HepG2 (cell line): ENCODE results near the gene TP73. TPM values are rescaled to one million over a fixed set of nuclear protein-coding genes. Genes with fewer than 3 reads are reported as not detected.

Experiments used
- CEBPG ChIP-seq: IDR thresholded peaks from 2 replicates; pipeline ENCODE4 v1.6.1; 2016
- ETV5 ChIP-seq: IDR thresholded peaks from 2 replicates; pipeline ENCODE4 v1.6.1; 2018; ENCODE audit warnings: missing biosample characterization, missing genetic modification reagents, inconsistent platforms, borderline replicate concordance
- HNRNPL ChIP-seq: fragments of 200-400 bp; formaldehyde crosslinking; IDR thresholded peaks from 2 replicates; pipeline ENCODE4 v1.6.1; 2017; ENCODE audit warnings: mild to moderate bottlenecking, low read depth, low read length
- KDM4B ChIP-seq: sonication (generic); formaldehyde crosslinking; IDR thresholded peaks from 2 replicates; pipeline ENCODE4 v1.4.0; 2020; ENCODE audit warnings: missing genetic modification reagents
- MAZ ChIP-seq, 2 experiments: sonication (generic) in 1 of 2; formaldehyde crosslinking in 1 of 2; IDR thresholded peaks; 2 replicates each; pipeline versions ENCODE4 v1.5.0 to v1.6.1; 2012 to 2020; ENCODE audit warnings: low read depth in 2 of 2, mild to moderate bottlenecking in 2 of 2, borderline replicate concordance in 1 of 2, improper control_type of control experiment in 1 of 2, low read length in 1 of 2, missing genetic modification reagents in 1 of 2, moderate library complexity in 1 of 2
- MEF2D ChIP-seq: sonication (generic); formaldehyde crosslinking; IDR thresholded peaks from 2 replicates; pipeline ENCODE4 v1.5.1; 2020; ENCODE audit warnings: mild to moderate bottlenecking, missing genetic modification reagents
- NFYB ChIP-seq: sonication (generic); formaldehyde crosslinking; IDR thresholded peaks from 2 replicates; pipeline ENCODE4 v1.4.0; 2020; ENCODE audit warnings: missing genetic modification reagents
- PHB2 ChIP-seq: fragments of 450-650 bp; IDR thresholded peaks from 2 replicates; pipeline ENCODE4 v1.6.1; 2018; ENCODE audit not compliant: partially characterized antibody
- PHF5A ChIP-seq: IDR thresholded peaks from one replicate; pipeline ENCODE4 v1.6.1; 2018; ENCODE audit warnings: low read depth, missing genetic modification reagents; ENCODE audit not compliant: unreplicated experiment
- RXRA ChIP-seq: sonication (generic); formaldehyde crosslinking; IDR thresholded peaks from 2 replicates; pipeline ENCODE4 v1.5.1; 2020; ENCODE audit warnings: missing genetic modification reagents
- SALL1 ChIP-seq: sonication (generic); formaldehyde crosslinking; IDR thresholded peaks from 2 replicates; pipeline ENCODE4 v1.8.0; 2022; ENCODE audit warnings: mild to moderate bottlenecking, missing genetic modification reagents
- ZFP41 ChIP-seq: sonication (generic); formaldehyde crosslinking; IDR thresholded peaks from 2 replicates; pipeline ENCODE4 v1.4.0; 2020; ENCODE audit warnings: mild to moderate bottlenecking, missing genetic modification reagents, borderline replicate concordance
- ZNF121 ChIP-seq: sonication (generic); formaldehyde crosslinking; IDR thresholded peaks from 2 replicates; pipeline ENCODE4 v1.5.0; 2020; ENCODE audit warnings: mild to moderate bottlenecking, missing genetic modification reagents
- ZNF317 ChIP-seq: sonication (generic); formaldehyde crosslinking; IDR thresholded peaks from 2 replicates; pipeline ENCODE4 v1.5.0; 2020; ENCODE audit warnings: mild to moderate bottlenecking, missing genetic modification reagents
- polyA plus RNA-seq, 8 experiments: library from polyadenylated mRNA; depleted of rRNA in 3 of 8; stranded (reverse) in 7 of 8; unstranded in 1 of 8; fragments of >200 nt; fragmentation: Illumina TruSeq in 4 of 8; extraction: Trizol in 4 of 8; gene quantifications; 2 replicates each; pipeline versions ENCODE4 v1.2.1 to v1.2.3, GENCODE V29; 2011 to 2016; ENCODE audit warnings: low read depth in 4 of 8, missing spikeins in 1 of 8, mixed read lengths in 1 of 8; ENCODE audit not compliant: insufficient read depth in 1 of 8
- total RNA-seq, 5 experiments: library from RNA; depleted of rRNA; stranded (reverse); fragments of >200 nt; fragmentation: Illumina TruSeq; extraction: Trizol; gene quantifications; 2 replicates each; pipeline ENCODE4 v1.2.3, GENCODE V29; 2016; ENCODE audit warnings: low read depth in 1 of 5
- TF ChIP-seq, protein P1 (sequence below), 2 experiments: sonication (generic) in 1 of 2; formaldehyde crosslinking in 1 of 2; IDR thresholded peaks; 2 replicates each; pipeline versions ENCODE4 v1.6.1 to v1.9.0; 2014 to 2022; ENCODE audit warnings: antibody characterized with exemption in 1 of 2, borderline replicate concordance in 1 of 2, inconsistent platforms in 1 of 2, low read depth in 1 of 2, missing genetic modification reagents in 1 of 2
- TF ChIP-seq, protein P2 (sequence below): sonication (generic); formaldehyde crosslinking; IDR thresholded peaks from 2 replicates; pipeline ENCODE4 v1.5.0; 2020; ENCODE audit warnings: mild to moderate bottlenecking, missing genetic modification reagents, borderline replicate concordance

TP73 gene
- total and polyA plus RNA-seq, 2 of the 13 experiments (the other 11 are each of a cell fraction or from before 2014, with no cell fraction given), result 0.49 to 1.1 TPM

DNA sequence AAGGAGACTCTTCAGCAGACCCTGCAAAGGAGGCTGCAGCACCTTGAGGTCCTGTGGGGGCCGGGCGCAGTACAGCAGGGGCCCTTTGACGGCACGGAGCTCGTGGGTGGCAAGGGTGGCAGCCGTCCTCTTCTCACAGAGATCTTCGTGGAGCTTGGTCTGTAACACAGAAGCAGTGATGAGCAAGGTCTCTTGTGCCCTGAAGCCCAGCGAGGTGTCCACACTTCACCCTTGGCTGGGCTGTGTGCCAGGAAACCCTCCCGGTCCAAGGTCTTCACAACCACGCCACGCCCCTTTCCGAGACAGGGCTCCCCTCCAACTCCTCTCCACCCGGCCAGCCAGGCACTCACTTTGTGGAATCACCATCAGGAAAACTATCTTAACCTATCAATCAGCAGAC is 132.7 kb downstream of the TP73 start (continued):
- TF ChIP-seq, protein P1, sequence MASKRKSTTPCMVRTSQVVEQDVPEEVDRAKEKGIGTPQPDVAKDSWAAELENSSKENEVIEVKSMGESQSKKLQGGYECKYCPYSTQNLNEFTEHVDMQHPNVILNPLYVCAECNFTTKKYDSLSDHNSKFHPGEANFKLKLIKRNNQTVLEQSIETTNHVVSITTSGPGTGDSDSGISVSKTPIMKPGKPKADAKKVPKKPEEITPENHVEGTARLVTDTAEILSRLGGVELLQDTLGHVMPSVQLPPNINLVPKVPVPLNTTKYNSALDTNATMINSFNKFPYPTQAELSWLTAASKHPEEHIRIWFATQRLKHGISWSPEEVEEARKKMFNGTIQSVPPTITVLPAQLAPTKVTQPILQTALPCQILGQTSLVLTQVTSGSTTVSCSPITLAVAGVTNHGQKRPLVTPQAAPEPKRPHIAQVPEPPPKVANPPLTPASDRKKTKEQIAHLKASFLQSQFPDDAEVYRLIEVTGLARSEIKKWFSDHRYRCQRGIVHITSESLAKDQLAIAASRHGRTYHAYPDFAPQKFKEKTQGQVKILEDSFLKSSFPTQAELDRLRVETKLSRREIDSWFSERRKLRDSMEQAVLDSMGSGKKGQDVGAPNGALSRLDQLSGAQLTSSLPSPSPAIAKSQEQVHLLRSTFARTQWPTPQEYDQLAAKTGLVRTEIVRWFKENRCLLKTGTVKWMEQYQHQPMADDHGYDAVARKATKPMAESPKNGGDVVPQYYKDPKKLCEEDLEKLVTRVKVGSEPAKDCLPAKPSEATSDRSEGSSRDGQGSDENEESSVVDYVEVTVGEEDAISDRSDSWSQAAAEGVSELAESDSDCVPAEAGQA (IDR thresholded peaks at IDR 0.05; ENCODE audit: low read depth), result no peak
- TF ChIP-seq, protein P1 (CRISPR knock-in tag; IDR thresholded peaks at IDR 0.05; ENCODE audit: borderline replicate concordance), result no peak
- TF ChIP-seq ETV5 (CRISPR knock-in tag) (no peak), MEF2D (CRISPR knock-in tag) (no peak), ZNF121 (CRISPR knock-in tag) (no peak), ZFP41 (CRISPR knock-in tag) (no peak), SALL1 (CRISPR knock-in tag) (0 out of 2 replicates have a peak, but pooled peaks have one; percentile 37), PHB2 (no peak), CEBPG (no peak), PHF5A (CRISPR knock-in tag) (peak; percentile 40), ZNF317 (CRISPR knock-in tag) (no peak), KDM4B (CRISPR knock-in tag) (no peak), HNRNPL (0 out of 2 replicates have a peak, but pooled peaks have one; percentile 72), MAZ (IDR thresholded peaks at IDR 0.05; ENCODE audit: borderline replicate concordance, low read depth, low read length) (no peak), MAZ (CRISPR knock-in tag; IDR thresholded peaks at IDR 0.05; ENCODE audit: low read depth) (0 out of 2 replicates have a peak, but pooled peaks have one; percentile 19), RXRA (CRISPR knock-in tag) (peak; percentile 41; the same call in 1 of the 2 replicates), NFYB (CRISPR knock-in tag) (no peak)
- TF ChIP-seq, protein P2, sequence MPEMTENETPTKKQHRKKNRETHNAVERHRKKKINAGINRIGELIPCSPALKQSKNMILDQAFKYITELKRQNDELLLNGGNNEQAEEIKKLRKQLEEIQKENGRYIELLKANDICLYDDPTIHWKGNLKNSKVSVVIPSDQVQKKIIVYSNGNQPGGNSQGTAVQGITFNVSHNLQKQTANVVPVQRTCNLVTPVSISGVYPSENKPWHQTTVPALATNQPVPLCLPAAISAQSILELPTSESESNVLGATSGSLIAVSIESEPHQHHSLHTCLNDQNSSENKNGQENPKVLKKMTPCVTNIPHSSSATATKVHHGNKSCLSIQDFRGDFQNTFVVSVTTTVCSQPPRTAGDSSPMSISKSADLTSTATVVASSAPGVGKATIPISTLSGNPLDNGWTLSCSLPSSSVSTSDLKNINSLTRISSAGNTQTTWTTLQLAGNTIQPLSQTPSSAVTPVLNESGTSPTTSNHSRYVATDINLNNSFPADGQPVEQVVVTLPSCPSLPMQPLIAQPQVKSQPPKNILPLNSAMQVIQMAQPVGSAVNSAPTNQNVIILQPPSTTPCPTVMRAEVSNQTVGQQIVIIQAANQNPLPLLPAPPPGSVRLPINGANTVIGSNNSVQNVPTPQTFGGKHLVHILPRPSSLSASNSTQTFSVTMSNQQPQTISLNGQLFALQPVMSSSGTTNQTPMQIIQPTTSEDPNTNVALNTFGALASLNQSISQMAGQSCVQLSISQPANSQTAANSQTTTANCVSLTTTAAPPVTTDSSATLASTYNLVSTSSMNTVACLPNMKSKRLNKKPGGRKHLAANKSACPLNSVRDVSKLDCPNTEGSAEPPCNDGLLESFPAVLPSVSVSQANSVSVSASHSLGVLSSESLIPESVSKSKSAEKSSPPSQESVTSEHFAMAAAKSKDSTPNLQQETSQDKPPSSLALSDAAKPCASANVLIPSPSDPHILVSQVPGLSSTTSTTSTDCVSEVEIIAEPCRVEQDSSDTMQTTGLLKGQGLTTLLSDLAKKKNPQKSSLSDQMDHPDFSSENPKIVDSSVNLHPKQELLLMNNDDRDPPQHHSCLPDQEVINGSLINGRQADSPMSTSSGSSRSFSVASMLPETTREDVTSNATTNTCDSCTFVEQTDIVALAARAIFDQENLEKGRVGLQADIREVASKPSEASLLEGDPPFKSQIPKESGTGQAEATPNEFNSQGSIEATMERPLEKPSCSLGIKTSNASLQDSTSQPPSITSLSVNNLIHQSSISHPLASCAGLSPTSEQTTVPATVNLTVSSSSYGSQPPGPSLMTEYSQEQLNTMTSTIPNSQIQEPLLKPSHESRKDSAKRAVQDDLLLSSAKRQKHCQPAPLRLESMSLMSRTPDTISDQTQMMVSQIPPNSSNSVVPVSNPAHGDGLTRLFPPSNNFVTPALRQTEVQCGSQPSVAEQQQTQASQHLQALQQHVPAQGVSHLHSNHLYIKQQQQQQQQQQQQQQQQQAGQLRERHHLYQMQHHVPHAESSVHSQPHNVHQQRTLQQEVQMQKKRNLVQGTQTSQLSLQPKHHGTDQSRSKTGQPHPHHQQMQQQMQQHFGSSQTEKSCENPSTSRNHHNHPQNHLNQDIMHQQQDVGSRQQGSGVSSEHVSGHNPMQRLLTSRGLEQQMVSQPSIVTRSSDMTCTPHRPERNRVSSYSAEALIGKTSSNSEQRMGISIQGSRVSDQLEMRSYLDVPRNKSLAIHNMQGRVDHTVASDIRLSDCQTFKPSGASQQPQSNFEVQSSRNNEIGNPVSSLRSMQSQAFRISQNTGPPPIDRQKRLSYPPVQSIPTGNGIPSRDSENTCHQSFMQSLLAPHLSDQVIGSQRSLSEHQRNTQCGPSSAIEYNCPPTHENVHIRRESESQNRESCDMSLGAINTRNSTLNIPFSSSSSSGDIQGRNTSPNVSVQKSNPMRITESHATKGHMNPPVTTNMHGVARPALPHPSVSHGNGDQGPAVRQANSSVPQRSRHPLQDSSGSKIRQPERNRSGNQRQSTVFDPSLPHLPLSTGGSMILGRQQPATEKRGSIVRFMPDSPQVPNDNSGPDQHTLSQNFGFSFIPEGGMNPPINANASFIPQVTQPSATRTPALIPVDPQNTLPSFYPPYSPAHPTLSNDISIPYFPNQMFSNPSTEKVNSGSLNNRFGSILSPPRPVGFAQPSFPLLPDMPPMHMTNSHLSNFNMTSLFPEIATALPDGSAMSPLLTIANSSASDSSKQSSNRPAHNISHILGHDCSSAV, result no peak
